ENCODE measurements around the gene UBASH3A.
A peak's percentile ranks its signal among the peaks of the same experiment; 100 is the strongest.

The UBASH3A gene

DNA sequence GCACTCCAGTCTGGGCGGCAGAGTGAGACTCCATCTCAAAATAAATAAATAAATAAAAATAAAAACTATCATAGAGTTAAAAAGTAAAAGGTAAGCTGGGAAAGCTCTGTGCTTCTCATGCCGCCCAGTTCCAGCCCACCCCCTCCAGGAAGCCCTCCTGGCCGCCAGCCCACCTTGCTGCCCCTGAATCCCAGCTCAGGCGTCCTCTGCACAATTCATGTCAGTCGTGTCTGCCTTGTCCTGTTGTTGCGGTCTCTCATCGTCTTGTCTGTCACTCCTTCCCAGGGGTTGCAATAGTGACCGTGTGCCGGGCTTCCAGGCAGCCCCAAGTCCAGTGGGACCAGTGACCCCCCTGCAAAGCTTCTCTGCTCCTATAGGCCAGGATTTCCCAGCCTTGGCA lies 48.2 kb downstream of the UBASH3A start:
- Histone ChIP-seq H3K36me3 (ENCODE audit: insufficient read depth, insufficient read length, low read length) (no peaks in the 10 kb centered on the region), H3K9me3 (ENCODE audit: insufficient read depth, low read length) (no peaks in the 10 kb centered on the region), H3K4me1 (ENCODE audit: insufficient read depth, insufficient read length) (peaks cover 13% of the 10 kb centered on the region), H3K27me3 (ENCODE audit: insufficient read depth, insufficient read length) (no peaks in the 10 kb centered on the region), H3K9ac (ENCODE audit: insufficient read length, low read depth) (no peak overlapping the region), H3K4me3 (ENCODE audit: insufficient read length, low read depth) (no peak overlapping the region)
- no peak for DNase-seq (ENCODE audit: low read depth, low spot score)
- TF ChIP-seq ZNF274 (IDR thresholded peaks at IDR 0.05; ENCODE audit: low read depth, low read length), result no peak
- no peak for TF ChIP-seq YY1 (IDR thresholded peaks at IDR 0.05; ENCODE audit: insufficient read depth, insufficient read length)
- no peak for TF ChIP-seq SUZ12 (IDR thresholded peaks at IDR 0.05; ENCODE audit: extremely low read depth, insufficient read depth, insufficient read length)

DNA sequence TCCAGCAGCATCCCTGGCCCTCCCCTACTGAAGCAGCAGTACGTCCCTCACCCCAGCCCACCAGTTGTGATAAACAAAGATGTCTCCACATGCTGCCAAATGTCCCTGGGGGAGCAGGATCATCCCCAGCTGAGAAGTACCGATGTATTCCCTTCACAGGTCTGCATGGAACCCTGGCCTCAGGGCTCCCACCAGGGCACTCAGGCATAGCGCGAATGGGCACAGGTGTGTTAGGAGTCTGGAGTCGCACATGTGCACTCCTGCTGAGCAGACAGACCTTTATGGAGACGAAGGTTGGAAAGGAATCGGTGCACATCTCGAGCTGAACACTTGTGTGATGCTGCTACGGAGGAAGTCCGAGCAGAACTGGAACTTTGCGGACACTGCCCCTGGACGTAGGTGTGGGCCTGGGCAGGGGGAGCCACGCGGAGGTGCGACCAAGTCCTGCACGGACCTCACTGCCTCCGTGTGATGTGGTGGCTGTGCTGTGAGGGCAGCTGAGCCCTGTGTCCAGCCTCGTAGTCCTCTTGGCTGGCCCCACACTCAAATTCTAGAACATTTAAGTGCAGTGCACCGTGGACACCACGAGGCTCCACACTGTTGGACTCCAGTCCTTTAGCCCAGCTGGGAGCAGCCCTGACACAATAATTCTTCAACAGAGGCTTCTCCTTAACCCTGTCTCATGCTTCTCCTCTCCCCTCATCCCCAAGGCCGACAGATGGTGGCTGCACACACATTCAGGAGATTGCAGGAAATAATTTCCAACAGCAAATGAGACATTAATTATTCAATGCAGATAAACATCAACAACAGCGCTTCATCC lies 48.9 kb downstream of the UBASH3A start:
- H3K4me1 ChIP-seq (ENCODE audit: insufficient read depth, insufficient read length), result peaks cover 13% of the 10 kb centered on the region
- H3K9me3 ChIP-seq (ENCODE audit: insufficient read depth, low read length), result peaks cover 1% of the 10 kb centered on the region; the same call in 1 of the 2 replicates
- no peak for DNase-seq (ENCODE audit: low read depth, low spot score)
- no peaks in the 10 kb centered on the region for H3K36me3 ChIP-seq (ENCODE audit: insufficient read depth, insufficient read length, low read length)
- H3K27me3 ChIP-seq (ENCODE audit: insufficient read depth, insufficient read length), result no peaks in the 10 kb centered on the region
- no peak overlapping the region for H3K4me3 ChIP-seq (ENCODE audit: insufficient read length, low read depth)
- H3K9ac ChIP-seq (ENCODE audit: insufficient read length, low read depth), result no peak overlapping the region
- TF ChIP-seq YY1 (IDR thresholded peaks at IDR 0.05; ENCODE audit: insufficient read depth, insufficient read length) (no peak), ZNF274 (IDR thresholded peaks at IDR 0.05; ENCODE audit: low read depth, low read length) (no peak), SUZ12 (IDR thresholded peaks at IDR 0.05; ENCODE audit: extremely low read depth, insufficient read depth, insufficient read length) (no peak)

DNA sequence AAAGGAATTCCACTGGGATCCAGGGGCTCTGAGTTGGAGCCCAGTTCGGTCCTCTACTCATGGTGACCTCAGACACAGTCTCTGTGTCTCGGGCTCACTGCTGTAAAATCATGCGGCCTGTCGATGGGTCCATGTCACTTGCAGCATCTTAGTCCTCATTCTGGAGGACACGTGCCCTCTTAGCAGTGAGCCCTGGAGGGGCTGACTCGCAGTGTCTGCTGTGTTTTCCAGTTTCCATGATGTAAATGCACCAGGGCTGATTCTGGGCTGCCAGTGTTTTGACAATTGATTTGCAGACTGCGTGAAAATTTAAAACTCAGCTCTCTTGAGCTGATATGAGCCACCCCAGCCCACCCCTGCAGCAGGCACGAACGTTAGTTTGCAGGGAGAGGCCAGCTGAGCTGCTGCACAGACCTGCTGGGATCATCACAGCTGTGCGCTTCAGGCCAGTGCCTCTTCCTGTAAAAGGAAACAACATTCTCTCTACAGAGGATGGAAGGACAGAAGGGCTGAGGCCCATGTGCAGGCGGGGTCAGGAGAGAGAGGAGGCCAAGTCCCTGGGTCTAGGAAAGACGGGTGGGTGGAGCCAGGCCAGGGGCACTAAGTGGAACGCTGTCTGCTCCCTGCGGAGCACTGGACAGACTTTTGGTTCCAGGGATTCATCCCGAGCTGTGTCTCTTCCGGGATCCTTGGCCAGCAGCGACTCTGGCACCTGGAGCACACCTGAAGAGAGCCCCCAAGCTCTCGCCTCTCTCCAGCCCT lies 49.7 kb downstream of the UBASH3A start:
- DNase-seq (ENCODE audit: low read depth, low spot score), result no peak
- Histone ChIP-seq H3K9me3 (ENCODE audit: insufficient read depth, low read length) (peaks cover 5% of the 10 kb centered on the region; the same call in 1 of the 2 replicates), H3K4me1 (ENCODE audit: insufficient read depth, insufficient read length) (peaks cover 13% of the 10 kb centered on the region), H3K27me3 (ENCODE audit: insufficient read depth, insufficient read length) (no peaks in the 10 kb centered on the region), H3K9ac (ENCODE audit: insufficient read length, low read depth) (peak overlapping the region; percentile 15), H3K4me3 (ENCODE audit: insufficient read length, low read depth) (no peak overlapping the region), H3K36me3 (ENCODE audit: insufficient read depth, insufficient read length, low read length) (no peaks in the 10 kb centered on the region)
- no peak for TF ChIP-seq ZNF274 (IDR thresholded peaks at IDR 0.05; ENCODE audit: low read depth, low read length)
- no peak for TF ChIP-seq SUZ12 (IDR thresholded peaks at IDR 0.05; ENCODE audit: extremely low read depth, insufficient read depth, insufficient read length)
- no peak for TF ChIP-seq YY1 (IDR thresholded peaks at IDR 0.05; ENCODE audit: insufficient read depth, insufficient read length)

DNA sequence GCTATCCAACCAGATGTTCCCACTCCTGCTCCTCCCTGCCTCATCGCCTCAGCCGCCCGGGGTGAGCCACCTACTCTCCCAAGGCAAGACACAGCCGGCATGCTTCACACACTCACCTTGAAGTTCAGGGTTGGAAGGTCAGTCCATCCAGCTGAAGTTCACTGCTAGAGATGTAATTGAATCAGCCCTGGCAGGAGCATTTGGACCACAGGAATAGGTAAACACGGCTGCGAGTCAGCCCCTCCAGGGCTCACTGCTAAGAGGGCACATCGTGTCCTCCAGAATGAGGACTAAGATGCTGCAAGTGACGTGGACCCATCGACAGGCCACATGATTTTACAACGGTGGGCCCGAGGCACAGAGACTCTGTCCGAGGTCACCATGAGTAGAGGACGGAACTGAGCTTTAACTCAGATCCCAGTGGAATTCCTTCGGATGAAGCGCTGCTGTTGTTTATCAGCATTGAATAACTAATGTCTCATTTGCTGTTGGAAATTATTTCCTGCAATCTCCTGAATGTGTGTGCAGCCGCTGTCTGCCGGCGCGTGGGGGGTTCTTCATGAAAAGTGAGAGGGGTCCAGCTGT lies 50.4 kb downstream of the UBASH3A start:
- Histone ChIP-seq H3K4me1 (ENCODE audit: insufficient read depth, insufficient read length) (peaks cover 13% of the 10 kb centered on the region), H3K9ac (ENCODE audit: insufficient read length, low read depth) (no peak overlapping the region), H3K36me3 (ENCODE audit: insufficient read depth, insufficient read length, low read length) (no peaks in the 10 kb centered on the region), H3K4me3 (ENCODE audit: insufficient read length, low read depth) (no peak overlapping the region), H3K9me3 (ENCODE audit: insufficient read depth, low read length) (peaks cover 10% of the 10 kb centered on the region; the same call in 1 of the 2 replicates), H3K27me3 (ENCODE audit: insufficient read depth, insufficient read length) (no peaks in the 10 kb centered on the region)
- TF ChIP-seq YY1 (IDR thresholded peaks at IDR 0.05; ENCODE audit: insufficient read depth, insufficient read length) (no peak), SUZ12 (IDR thresholded peaks at IDR 0.05; ENCODE audit: extremely low read depth, insufficient read depth, insufficient read length) (no peak), ZNF274 (IDR thresholded peaks at IDR 0.05; ENCODE audit: low read depth, low read length) (no peak)
- no peak for DNase-seq (ENCODE audit: low read depth, low spot score)

DNA sequence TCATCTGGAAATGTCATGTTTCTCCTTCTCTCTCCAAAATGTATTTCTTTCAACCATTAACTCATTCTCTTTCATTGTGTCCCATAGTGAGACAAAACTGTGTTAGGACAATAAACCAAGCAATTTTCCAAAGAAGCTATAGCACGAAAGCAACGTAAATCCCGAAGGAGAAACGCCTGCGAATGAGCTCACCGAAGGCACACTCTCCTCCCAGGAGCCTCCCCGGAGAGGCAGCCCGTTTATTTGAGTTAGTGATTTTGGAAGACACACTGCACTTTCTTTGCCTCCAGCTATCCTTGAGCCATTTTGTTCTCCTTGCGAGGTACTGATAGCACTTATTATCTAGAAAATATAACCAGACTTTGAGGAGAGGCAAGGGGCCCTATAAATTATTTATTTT lies 51.1 kb downstream of the UBASH3A start:
- H3K27me3 ChIP-seq (ENCODE audit: insufficient read depth, insufficient read length), result no peaks in the 10 kb centered on the region
- H3K9ac ChIP-seq (ENCODE audit: insufficient read length, low read depth), result no peak overlapping the region
- H3K36me3 ChIP-seq (ENCODE audit: insufficient read depth, insufficient read length, low read length), result no peaks in the 10 kb centered on the region
- peaks cover 13% of the 10 kb centered on the region for H3K4me1 ChIP-seq (ENCODE audit: insufficient read depth, insufficient read length)
- H3K9me3 ChIP-seq (ENCODE audit: insufficient read depth, low read length), result peaks cover 12% of the 10 kb centered on the region; the same call in 1 of the 2 replicates
- DNase-seq (ENCODE audit: low read depth, low spot score), result no peak
- no peak overlapping the region for H3K4me3 ChIP-seq (ENCODE audit: insufficient read length, low read depth)
- no peak for TF ChIP-seq ZNF274 (IDR thresholded peaks at IDR 0.05; ENCODE audit: low read depth, low read length)
- TF ChIP-seq YY1 (IDR thresholded peaks at IDR 0.05; ENCODE audit: insufficient read depth, insufficient read length), result no peak
- no peak for TF ChIP-seq SUZ12 (IDR thresholded peaks at IDR 0.05; ENCODE audit: extremely low read depth, insufficient read depth, insufficient read length)

DNA sequence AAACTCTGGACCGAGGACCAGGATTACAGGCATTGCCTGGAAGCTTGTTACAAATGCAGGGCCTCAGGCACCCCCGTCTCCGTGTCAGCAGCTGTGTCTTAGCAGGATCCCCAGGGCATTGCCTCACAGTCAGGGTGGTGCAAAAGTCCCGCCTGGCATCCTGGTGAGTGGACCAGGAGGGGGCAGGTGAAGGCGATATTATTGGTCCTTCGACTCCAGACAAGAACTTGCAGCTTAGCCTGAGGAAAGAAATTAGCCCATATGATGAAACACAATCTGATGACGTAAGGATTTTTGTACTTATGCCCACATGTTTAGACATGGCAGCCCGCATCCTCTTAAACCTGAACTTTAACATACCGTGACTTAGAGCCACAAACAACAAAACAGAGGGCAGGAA lies 51.5 kb downstream of the UBASH3A start:
- TF ChIP-seq YY1 (IDR thresholded peaks at IDR 0.05; ENCODE audit: insufficient read depth, insufficient read length) (no peak), ZNF274 (IDR thresholded peaks at IDR 0.05; ENCODE audit: low read depth, low read length) (no peak), SUZ12 (IDR thresholded peaks at IDR 0.05; ENCODE audit: extremely low read depth, insufficient read depth, insufficient read length) (no peak)
- DNase-seq (ENCODE audit: low read depth, low spot score), result no peak
- Histone ChIP-seq H3K27me3 (ENCODE audit: insufficient read depth, insufficient read length) (no peaks in the 10 kb centered on the region), H3K9me3 (ENCODE audit: insufficient read depth, low read length) (peaks cover 17% of the 10 kb centered on the region; the same call in 1 of the 2 replicates), H3K9ac (ENCODE audit: insufficient read length, low read depth) (no peak overlapping the region), H3K4me3 (ENCODE audit: insufficient read length, low read depth) (no peak overlapping the region), H3K4me1 (ENCODE audit: insufficient read depth, insufficient read length) (peaks cover 13% of the 10 kb centered on the region), H3K36me3 (ENCODE audit: insufficient read depth, insufficient read length, low read length) (no peaks in the 10 kb centered on the region)
